A549 treated with RU486 at 1 μM for 4 hours (cell line): ENCODE measurements around the gene USP32. TPM values are rescaled to one million over a fixed set of nuclear protein-coding genes. Genes with fewer than 3 reads are reported as not detected.

Experiments
- total RNA-seq: library from RNA; stranded (reverse); fragments of 200-300 nt; extraction: Qiagen RNA extraction; gene quantifications from 5 replicates; pipeline ENCODE4 v1.2.3, GENCODE V29; 2022; ENCODE audit warnings: low read depth

Gene USP32, protein sequence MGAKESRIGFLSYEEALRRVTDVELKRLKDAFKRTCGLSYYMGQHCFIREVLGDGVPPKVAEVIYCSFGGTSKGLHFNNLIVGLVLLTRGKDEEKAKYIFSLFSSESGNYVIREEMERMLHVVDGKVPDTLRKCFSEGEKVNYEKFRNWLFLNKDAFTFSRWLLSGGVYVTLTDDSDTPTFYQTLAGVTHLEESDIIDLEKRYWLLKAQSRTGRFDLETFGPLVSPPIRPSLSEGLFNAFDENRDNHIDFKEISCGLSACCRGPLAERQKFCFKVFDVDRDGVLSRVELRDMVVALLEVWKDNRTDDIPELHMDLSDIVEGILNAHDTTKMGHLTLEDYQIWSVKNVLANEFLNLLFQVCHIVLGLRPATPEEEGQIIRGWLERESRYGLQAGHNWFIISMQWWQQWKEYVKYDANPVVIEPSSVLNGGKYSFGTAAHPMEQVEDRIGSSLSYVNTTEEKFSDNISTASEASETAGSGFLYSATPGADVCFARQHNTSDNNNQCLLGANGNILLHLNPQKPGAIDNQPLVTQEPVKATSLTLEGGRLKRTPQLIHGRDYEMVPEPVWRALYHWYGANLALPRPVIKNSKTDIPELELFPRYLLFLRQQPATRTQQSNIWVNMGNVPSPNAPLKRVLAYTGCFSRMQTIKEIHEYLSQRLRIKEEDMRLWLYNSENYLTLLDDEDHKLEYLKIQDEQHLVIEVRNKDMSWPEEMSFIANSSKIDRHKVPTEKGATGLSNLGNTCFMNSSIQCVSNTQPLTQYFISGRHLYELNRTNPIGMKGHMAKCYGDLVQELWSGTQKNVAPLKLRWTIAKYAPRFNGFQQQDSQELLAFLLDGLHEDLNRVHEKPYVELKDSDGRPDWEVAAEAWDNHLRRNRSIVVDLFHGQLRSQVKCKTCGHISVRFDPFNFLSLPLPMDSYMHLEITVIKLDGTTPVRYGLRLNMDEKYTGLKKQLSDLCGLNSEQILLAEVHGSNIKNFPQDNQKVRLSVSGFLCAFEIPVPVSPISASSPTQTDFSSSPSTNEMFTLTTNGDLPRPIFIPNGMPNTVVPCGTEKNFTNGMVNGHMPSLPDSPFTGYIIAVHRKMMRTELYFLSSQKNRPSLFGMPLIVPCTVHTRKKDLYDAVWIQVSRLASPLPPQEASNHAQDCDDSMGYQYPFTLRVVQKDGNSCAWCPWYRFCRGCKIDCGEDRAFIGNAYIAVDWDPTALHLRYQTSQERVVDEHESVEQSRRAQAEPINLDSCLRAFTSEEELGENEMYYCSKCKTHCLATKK (N-terminal part only)
- 31.7 to 35.2 TPM (median 32.2 TPM) in 5 replicates for total RNA-seq

DNA sequence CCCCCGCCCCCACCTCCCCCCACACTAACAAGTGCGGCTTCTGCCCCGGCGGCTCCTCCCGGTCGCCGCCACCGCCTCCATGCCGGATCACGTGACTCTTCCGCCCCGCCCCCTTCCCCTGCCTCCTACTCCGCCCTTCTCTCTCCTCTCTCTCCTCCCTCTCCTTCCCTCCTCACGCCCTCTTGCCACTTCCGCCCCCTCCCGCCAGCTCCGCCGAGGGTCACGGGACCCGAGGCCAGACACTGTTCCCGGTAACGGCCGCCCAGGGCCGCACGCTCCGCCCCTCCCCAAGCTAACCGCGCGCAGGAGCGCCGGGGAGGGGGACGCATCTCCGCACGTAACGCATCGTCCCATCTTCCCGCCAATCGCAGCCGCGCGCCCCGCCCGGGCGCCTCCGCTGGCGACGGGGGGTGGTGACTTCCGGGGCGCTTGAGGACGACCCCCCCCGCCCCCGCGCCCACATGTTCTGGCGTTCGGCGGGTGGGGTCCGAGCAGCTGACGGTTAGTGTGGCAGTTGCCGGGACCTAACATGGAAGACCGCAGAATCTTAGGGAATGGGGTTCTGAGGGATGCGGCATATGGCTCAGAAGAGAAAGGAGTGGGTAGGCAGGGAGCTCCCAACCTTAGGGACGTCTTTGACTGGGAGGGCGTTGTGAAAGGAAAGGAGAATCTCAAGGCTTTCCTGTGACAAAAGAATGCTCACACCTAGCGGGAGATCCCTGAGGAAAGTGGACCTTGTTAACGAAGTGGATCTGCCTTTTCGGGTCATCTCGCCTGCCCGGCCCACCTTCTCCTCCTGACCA lies at the start of gene USP32:
Gene USP32, minus strand, starts transcription at position 92 of the 803 bp plus-strand sequence. CDS start 194 bp downstream, outside the sequence.

DNA sequence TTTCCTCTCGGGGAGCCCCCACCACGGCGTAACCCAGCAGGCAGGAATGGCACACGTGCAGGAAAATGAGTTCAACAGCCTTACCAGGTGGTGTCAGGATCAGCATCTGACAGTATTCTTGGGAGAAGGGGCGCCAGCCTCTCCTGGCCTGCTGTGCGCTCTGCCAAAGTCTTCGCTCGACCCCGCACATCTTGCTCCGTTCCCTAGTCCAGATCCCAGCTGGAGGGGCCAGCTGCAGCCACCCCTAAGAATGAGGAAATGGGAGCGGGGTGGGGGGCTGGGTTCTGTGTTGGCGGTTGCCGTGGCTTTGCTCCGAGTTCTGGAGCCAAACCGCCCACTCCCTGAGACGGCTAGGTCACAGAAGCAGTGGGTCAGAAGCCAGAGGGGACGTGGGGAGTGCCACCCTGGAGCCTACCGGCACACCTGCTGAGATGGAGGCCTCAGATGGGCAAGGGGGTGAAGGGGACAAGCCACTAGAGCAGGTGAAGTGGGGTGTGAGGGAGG lies 30.3 kb upstream of the USP32 start, which contains the start of gene CHCT1:
Gene CHCT1, plus strand, starts transcription at position 328 of the 504 bp plus-strand sequence. Its CDS starts 104 bp downstream, at position 432.

DNA sequence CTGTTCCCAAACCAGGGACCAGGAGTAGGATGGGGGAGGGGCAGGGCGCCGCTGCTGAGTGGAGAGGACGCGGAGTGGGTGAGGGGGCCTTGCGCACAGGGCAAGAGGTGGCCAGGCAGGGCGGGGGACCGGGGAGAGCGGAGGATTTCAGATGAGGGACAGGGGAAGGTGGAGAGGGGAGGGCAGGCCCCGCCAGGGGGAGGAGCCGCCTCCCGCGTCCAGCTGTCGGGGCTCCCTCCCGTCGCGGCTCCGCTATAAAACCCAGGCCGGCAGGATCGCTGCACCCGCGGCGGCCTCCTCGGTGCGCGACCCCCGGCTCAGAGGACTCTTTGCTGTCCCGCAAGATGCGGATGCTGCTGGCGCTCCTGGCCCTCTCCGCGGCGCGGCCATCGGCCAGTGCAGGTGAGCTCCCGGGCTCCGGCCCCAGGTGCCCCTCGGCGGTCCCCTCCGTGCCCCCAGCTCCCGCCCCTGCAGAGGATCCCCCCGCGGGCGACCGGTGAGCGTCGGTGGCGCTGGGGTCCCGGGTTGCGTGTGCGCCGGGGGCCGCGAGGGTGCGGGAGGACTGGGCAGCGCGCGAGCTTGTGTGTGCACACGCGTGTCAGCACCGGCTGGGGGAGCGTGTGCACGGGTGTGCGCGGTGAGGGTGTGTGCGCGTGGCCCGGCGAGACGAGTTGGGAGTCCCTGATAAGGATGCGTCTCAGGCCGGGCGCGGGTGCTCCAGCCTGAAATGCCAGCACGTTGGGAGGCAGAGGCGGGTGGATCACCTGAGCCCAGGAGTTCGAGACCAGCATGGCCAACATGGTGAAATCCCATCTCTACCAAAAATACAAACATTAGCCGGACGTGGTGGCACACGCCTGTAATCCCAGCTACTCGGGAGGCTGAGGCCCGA lies 242.0 kb downstream of the USP32 start, which contains the start of gene CA4:
Gene CA4, plus strand, starts transcription at position 283 of the 892 bp plus-strand sequence. Its CDS starts 62 bp downstream, at position 345.

Other genes with a start within 250 kb of the USP32 start
- 0.22 to 0.41 TPM in 2 of 5 replicates, not detected in the others for gene CA4, start 242.2 kb downstream of the USP32 start, total RNA-seq
- gene CHCT1, start 30.4 kb upstream of the USP32 start, total RNA-seq, result 0.32 to 0.62 TPM (median 0.49 TPM) in 3 of 5 replicates, not detected in the others
- gene APPBP2, start 134.1 kb upstream of the USP32 start, total RNA-seq, result 10.7 to 19.9 TPM (median 18.8 TPM) in 5 replicates
- gene PPM1D, start 208.1 kb upstream of the USP32 start, total RNA-seq, result 17.8 to 23.7 TPM (median 19.2 TPM) in 5 replicates